ENCODE data around the gene DNAJC13. TPM values are rescaled to one million over a fixed set of nuclear protein-coding genes. Genes with fewer than 3 reads are reported as not detected.

DNAJC13 gene
- total RNA-seq, 6 experiments from 2014 or later = 55.9 to 66.4 (median 60.1) TPM

DNA sequence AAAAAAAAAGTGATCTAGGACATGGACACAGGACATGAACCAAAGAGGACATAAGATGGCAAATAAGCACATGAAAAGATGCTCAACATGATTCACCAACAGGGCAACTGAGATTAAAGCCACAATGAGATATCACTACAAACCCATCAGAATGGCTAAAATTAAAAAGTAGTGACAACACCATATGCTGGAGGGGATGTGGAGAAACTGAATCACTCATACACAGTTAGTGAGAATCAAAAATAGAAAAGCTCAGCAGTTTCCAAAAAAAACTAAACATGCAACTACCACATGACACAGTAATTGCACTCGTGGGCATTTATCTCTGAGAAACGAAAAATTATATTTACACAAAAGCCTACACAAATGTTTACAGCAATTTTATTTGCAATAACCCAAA is 151.9 kb downstream of the DNAJC13 start:
- TF ChIP-seq, protein P1, sequence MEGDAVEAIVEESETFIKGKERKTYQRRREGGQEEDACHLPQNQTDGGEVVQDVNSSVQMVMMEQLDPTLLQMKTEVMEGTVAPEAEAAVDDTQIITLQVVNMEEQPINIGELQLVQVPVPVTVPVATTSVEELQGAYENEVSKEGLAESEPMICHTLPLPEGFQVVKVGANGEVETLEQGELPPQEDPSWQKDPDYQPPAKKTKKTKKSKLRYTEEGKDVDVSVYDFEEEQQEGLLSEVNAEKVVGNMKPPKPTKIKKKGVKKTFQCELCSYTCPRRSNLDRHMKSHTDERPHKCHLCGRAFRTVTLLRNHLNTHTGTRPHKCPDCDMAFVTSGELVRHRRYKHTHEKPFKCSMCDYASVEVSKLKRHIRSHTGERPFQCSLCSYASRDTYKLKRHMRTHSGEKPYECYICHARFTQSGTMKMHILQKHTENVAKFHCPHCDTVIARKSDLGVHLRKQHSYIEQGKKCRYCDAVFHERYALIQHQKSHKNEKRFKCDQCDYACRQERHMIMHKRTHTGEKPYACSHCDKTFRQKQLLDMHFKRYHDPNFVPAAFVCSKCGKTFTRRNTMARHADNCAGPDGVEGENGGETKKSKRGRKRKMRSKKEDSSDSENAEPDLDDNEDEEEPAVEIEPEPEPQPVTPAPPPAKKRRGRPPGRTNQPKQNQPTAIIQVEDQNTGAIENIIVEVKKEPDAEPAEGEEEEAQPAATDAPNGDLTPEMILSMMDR (IDR thresholded peaks at IDR 0.05) = no peak
- peak; percentile 42 for DNase-seq
- peak overlapping the region; percentile 68 for H3K27ac Mint-ChIP-seq
- peaks cover 35% of the 10 kb centered on the region for H3K4me1 Mint-ChIP-seq (ENCODE audit: low read depth)
- H3K4me3 Mint-ChIP-seq = 0 out of 2 replicates have a peak overlapping the region, but pooled peaks have one; percentile 11
- peaks cover 28% of the 10 kb centered on the region for H3K36me3 Mint-ChIP-seq (ENCODE audit: low read depth)
- peaks cover 10% of the 10 kb centered on the region for H3K9me3 Mint-ChIP-seq
- H3K27me3 Mint-ChIP-seq (ENCODE audit: insufficient read depth) = no peaks in the 10 kb centered on the region

DNA sequence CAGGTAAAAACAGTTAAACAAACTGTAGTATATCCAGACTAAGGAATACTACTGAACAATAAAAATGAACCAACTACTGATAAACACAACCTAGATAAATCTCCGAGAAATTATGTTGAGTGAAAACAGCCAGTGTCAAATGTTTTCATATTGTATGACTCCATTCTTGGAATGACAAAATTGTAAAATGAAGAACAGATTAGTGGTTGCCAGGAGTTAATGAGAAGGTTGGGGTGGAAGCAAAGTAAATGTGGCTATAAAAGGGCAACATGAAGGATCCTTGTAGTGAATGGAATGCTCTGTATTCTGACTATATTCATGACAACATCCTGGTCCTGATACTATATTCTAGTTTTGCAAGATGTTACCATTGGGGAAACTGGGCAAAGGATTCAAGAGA is 152.3 kb downstream of the DNAJC13 start:
- TF ChIP-seq, protein P1 (IDR thresholded peaks at IDR 0.05) = no peak
- peak; percentile 36 for DNase-seq
- peak overlapping the region; percentile 68 for H3K27ac Mint-ChIP-seq
- H3K27me3 Mint-ChIP-seq (ENCODE audit: insufficient read depth) = no peaks in the 10 kb centered on the region
- H3K9me3 Mint-ChIP-seq = peaks cover 10% of the 10 kb centered on the region
- peak overlapping the region; percentile 11; the same call in 1 of the 2 replicates for H3K4me3 Mint-ChIP-seq
- peaks cover 28% of the 10 kb centered on the region for H3K36me3 Mint-ChIP-seq (ENCODE audit: low read depth)
- H3K4me1 Mint-ChIP-seq (ENCODE audit: low read depth) = peaks cover 35% of the 10 kb centered on the region

DNA sequence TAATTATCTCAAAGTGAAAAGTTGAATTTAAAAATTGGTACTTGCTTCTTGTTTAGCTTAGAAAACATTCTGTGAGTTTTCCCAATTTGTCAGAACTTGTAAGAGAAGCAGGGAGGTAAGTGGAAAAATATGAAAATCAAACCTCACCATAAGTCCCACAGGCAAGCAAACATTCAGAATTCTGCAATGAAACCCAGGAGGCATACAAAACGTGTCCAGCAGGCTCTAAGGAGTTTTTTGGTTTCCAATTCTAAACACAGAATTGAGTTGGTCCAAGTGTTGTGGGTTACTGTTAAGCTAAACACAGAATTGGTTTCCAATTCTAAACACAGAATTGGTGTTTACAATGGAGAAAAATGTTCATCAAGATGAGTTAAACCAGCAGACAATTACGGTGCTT is 152.7 kb downstream of the DNAJC13 start:
- H3K4me3 Mint-ChIP-seq = no peak overlapping the region
- peak overlapping the region; percentile 68 for H3K27ac Mint-ChIP-seq
- H3K9me3 Mint-ChIP-seq = peaks cover 10% of the 10 kb centered on the region
- peaks cover 35% of the 10 kb centered on the region for H3K4me1 Mint-ChIP-seq (ENCODE audit: low read depth)
- TF ChIP-seq, protein P1 (IDR thresholded peaks at IDR 0.05) = no peak
- no peaks in the 10 kb centered on the region for H3K27me3 Mint-ChIP-seq (ENCODE audit: insufficient read depth)
- DNase-seq = no peak
- H3K36me3 Mint-ChIP-seq (ENCODE audit: low read depth) = peaks cover 28% of the 10 kb centered on the region

DNA sequence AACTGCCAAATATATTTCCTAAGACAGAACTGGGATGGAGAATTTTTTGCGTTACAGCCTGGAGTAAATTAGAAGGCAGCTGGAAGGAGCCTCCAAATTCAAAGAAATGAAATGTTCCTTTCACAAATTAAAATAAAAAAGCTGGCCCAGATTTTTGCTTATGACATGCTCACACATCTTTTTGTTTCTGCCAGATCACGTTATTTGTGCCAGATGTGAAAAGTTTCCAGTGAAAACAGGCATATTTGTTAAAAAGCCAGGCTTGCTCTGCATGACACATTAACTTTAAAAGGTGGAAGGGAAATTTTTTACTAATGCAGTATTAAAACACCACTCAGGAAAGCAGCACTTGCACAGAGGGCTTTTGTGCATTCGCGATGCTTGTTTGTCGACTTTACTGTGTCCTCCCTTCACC is 156.5 kb downstream of the DNAJC13 start:
- Mint-ChIP-seq H3K27ac (no peak overlapping the region), H3K27me3 (ENCODE audit: insufficient read depth) (no peaks in the 10 kb centered on the region), H3K4me1 (ENCODE audit: low read depth) (peaks cover 28% of the 10 kb centered on the region), H3K9me3 (peaks cover 10% of the 10 kb centered on the region), H3K4me3 (no peak overlapping the region), H3K36me3 (ENCODE audit: low read depth) (peaks cover 41% of the 10 kb centered on the region)
- TF ChIP-seq, protein P1 (IDR thresholded peaks at IDR 0.05) = no peak
- no peak for DNase-seq

DNA sequence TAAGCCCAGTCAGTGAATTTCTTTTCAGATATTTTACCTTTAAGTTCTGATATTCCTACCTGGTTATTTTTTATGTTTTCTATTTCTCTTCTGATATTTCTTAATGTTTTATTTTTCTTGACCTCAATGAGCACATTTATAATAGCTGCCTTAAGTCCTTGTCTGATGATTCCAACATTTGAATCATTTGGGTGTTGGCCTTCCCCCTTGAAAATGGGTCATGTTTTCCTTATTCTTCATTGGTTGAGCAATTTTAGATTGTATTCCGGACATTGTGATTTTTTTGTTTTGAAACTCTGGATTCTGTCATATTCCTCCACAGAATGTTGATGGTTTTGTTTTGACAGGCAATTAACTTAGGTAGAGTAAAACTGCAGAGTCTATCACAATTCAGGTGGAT is 170.1 kb downstream of the DNAJC13 start:
- peaks cover 3% of the 10 kb centered on the region; the same call in 1 of the 2 replicates for H3K27me3 Mint-ChIP-seq (ENCODE audit: insufficient read depth)
- H3K9me3 Mint-ChIP-seq = no peaks in the 10 kb centered on the region
- H3K4me3 Mint-ChIP-seq = no peak overlapping the region
- TF ChIP-seq, protein P1 (IDR thresholded peaks at IDR 0.05) = no peak
- DNase-seq = no peak
- H3K36me3 Mint-ChIP-seq (ENCODE audit: low read depth) = peaks cover 29% of the 10 kb centered on the region
- H3K4me1 Mint-ChIP-seq (ENCODE audit: low read depth) = peaks cover 11% of the 10 kb centered on the region
- no peak overlapping the region for H3K27ac Mint-ChIP-seq

Other genes starting within 250 kb of the DNAJC13 start
- gene ACP3, start 100.1 kb upstream of the DNAJC13 start, total RNA-seq (2021; fragmentation: NEBNext Ultra II Directional; extraction: Animal tissue kit (Norgen Biotek cat#: 25700)) = not detected
- 1 to 10 TPM in 5 of 6 experiments, under 1 TPM in 1; 0.78 to 8.4 (median 7.1) TPM for gene ACKR4, start 179.8 kb downstream of the DNAJC13 start, total RNA-seq (2021; fragmentation: NEBNext Ultra II Directional; extraction: Animal tissue kit (Norgen Biotek cat#: 25700))
- gene ACAD11, start 242.3 kb downstream of the DNAJC13 start, total RNA-seq (2021; fragmentation: NEBNext Ultra II Directional; extraction: Animal tissue kit (Norgen Biotek cat#: 25700)) = 10 to 100 TPM; 13.3 to 18.5 (median 13.8) TPM
- 10 to 100 TPM; 43.8 to 51.5 (median 48.0) TPM for gene UBA5, start 242.8 kb downstream of the DNAJC13 start, total RNA-seq (2021; fragmentation: NEBNext Ultra II Directional; extraction: Animal tissue kit (Norgen Biotek cat#: 25700))

Measured in HFFc6 (cell line).